ENCODE data around the gene EIF4G3. TPM values are rescaled to one million over a fixed set of nuclear protein-coding genes. Genes with fewer than 3 reads are reported as not detected.

EIF4G3 gene
- total and polyA plus RNA-seq, 2 of the 8 experiments (the other 6 are each of a cell fraction or from before 2014, with no cell fraction given): 47.5 to 66.6 TPM

GRCh38 chr1:20840731-20841130 lies 336.0 kb downstream of the EIF4G3 start:
- H3K79me1 ChIP-seq (ENCODE audit: low read depth, low read length): no peaks in the 10 kb centered on the region
- no peaks in the 10 kb centered on the region for H3K23me2 ChIP-seq (ENCODE audit: low read depth, low read length)
- H2BK5ac ChIP-seq (ENCODE audit: low read depth, low read length): no peak overlapping the region
- H3K79me2 ChIP-seq (ENCODE audit: control insufficient read depth in 1 of 2, insufficient read depth in 2 of 2, low read length in 2 of 2): no peaks in the 10 kb centered on the region
- no peak overlapping the region for H3K14ac ChIP-seq (ENCODE audit: insufficient read length)
- H2BK15ac ChIP-seq (ENCODE audit: low read length): no peak overlapping the region
- no peak overlapping the region for H3K4me2 ChIP-seq (ENCODE audit: insufficient read depth in 1 of 2, low read depth in 2 of 2, low read length in 2 of 2)
- H4K91ac ChIP-seq (replicated peaks; ENCODE audit: insufficient read length, low read length): no peak overlapping the region
- H3K4ac ChIP-seq (replicated peaks; ENCODE audit: insufficient read length, low read depth, low read length): no peak overlapping the region
- no peaks in the 10 kb centered on the region for H4K20me1 ChIP-seq (replicated peaks in 1 of 2; ENCODE audit: control insufficient read depth in 1 of 2, insufficient read depth in 2 of 2, low read length in 2 of 2)
- no peak for FAIRE-seq
- no peak overlapping the region for H2AK5ac ChIP-seq (ENCODE audit: low read depth, low read length)
- H4K8ac ChIP-seq (ENCODE audit: extremely low read depth, insufficient read depth, low read length): no peak overlapping the region
- TF ChIP-seq SIRT6 (IDR thresholded peaks at IDR 0.05; ENCODE audit: low read length): no peak
- no peak for TF ChIP-seq SUZ12 (IDR thresholded peaks at IDR 0.05; ENCODE audit: low read length)
- TF ChIP-seq ASH2L (IDR thresholded peaks at IDR 0.05; ENCODE audit: low read length): no peak
- TF ChIP-seq BACH1 (IDR thresholded peaks at IDR 0.05; ENCODE audit: low read length): no peak
- TF ChIP-seq JUN (IDR thresholded peaks at IDR 0.05; ENCODE audit: low read depth, low read length): no peak
- TF ChIP-seq KDM4A (IDR thresholded peaks at IDR 0.05; ENCODE audit: low read depth, low read length, severe bottlenecking): no peak
- no peak overlapping the region for H3K27ac ChIP-seq (ENCODE audit: low read depth, low read length)
- H3K27me3 ChIP-seq (replicated peaks in 1 of 4; ENCODE audit: control insufficient read depth in 3 of 4, extremely low read depth in 1 of 4, insufficient read depth in 3 of 4, low read length in 3 of 4): no peaks in the 10 kb centered on the region
- no peak overlapping the region for H2AFZ ChIP-seq (ENCODE audit: low read length)
- H3K56ac ChIP-seq (replicated peaks; ENCODE audit: insufficient read length, low read depth, low read length): no peak overlapping the region
- H3K4me3 ChIP-seq (ENCODE audit: extremely low read depth in 1 of 4, insufficient read depth in 2 of 4, low read depth in 3 of 4, low read length in 4 of 4): no peak overlapping the region
- no peak overlapping the region for H4K5ac ChIP-seq (ENCODE audit: insufficient read length, low read depth, low read length)
- no peak overlapping the region for H3K18ac ChIP-seq (ENCODE audit: extremely low read depth, low read length)
- peaks cover 0 to 25% (median 0%) of the 10 kb centered on the region in 4 experiments; a peak in 2 of 8 replicates for H3K36me3 ChIP-seq (ENCODE audit: control insufficient read depth in 2 of 4, insufficient read depth in 4 of 4, low read length in 3 of 4)
- no peak overlapping the region for H2BK12ac ChIP-seq (ENCODE audit: low read depth, low read length)
- CTCF ChIA-PET (ENCODE audit: partially characterized antibody): interaction anchor here (0.6 to 0.9 kb wide), 2 partner anchors 9 to 404 kb away, joined by 3 to 4 read pairs; no protein-coding TSS in a partner anchor
- POLR2A ChIA-PET (ENCODE audit: partially characterized antibody): no interaction called here
- no peak overlapping the region for H3K9ac ChIP-seq (replicated peaks in 1 of 4; ENCODE audit: extremely low read depth in 1 of 4, low read depth in 3 of 4, low read length in 3 of 4)
- H2BK120ac ChIP-seq (replicated peaks; ENCODE audit: low read depth, low read length): no peak overlapping the region
- no peak for DNase-seq (ENCODE audit: low read depth in 1 of 2, low spot score in 2 of 2)
- H3K23ac ChIP-seq (ENCODE audit: insufficient read length): no peak overlapping the region
- H3K9me3 ChIP-seq (ENCODE audit: insufficient read depth in 2 of 2, low read depth in 1 of 2, low read length in 1 of 2): no peaks in the 10 kb centered on the region
- no peak overlapping the region for H2BK20ac ChIP-seq (ENCODE audit: low read length)
- no peaks in the 10 kb centered on the region for H3K4me1 ChIP-seq (replicated peaks in 1 of 4; ENCODE audit: control insufficient read depth in 3 of 4, insufficient read depth in 4 of 4, low read length in 3 of 4)
